HEK293 (cell line): ENCODE measurements around the gene CASK.

Source experiments
- CTCF ChIA-PET: fragments of 350-600 bp; formaldehyde crosslinking; extraction: SDS; loops from one replicate; lab custom pipeline; 2021; ENCODE audit warnings: antibody characterized with exemption; lab: Yijun Ruan, JAX
- POLR2A ChIA-PET: fragments of 300-600 bp; formaldehyde crosslinking; extraction: SDS; loops from one replicate; lab custom pipeline; 2020; ENCODE audit warnings: antibody characterized with exemption, inconsistent platforms; lab: Yijun Ruan, JAX
- H3K27ac ChIP-seq: fragments of 200-500 bp; sonication (Bioruptor generic); 2 replicates; pipeline ENCODE4 v1.5.1; 2014; ENCODE audit warnings: low read depth, low read length, control low read depth, inconsistent platforms; ENCODE audit errors: extremely low read depth
- H3K36me3 ChIP-seq, 2 experiments: fragments of 200-500 bp in 1 of 2; sonication (Bioruptor generic) in 1 of 2; 1 replicate in 1 of 2; 2 replicates in 1 of 2; pipeline ENCODE4 v1.5.1; 2014 to 2017; ENCODE audit warnings: inconsistent platforms in 2 of 2, low read length in 2 of 2; ENCODE audit not compliant: control insufficient read depth in 2 of 2, insufficient read depth in 1 of 2
- H3K4me1 ChIP-seq: fragments of 200-500 bp; sonication (Bioruptor generic); 2 replicates; pipeline ENCODE4 v1.5.1; 2014; ENCODE audit warnings: mild to moderate bottlenecking, low read length, inconsistent platforms; ENCODE audit not compliant: control insufficient read depth, insufficient read depth
- H3K4me3 ChIP-seq: 2 replicates; pipeline ENCODE4 v1.5.1; 2011; ENCODE audit warnings: low read depth, mild to moderate bottlenecking, control low read depth, low read length, moderate library complexity
- H3K9me3 ChIP-seq: fragments of 200-500 bp; sonication (Bioruptor generic); 2 replicates; pipeline ENCODE4 v1.5.1; 2014; ENCODE audit warnings: low read depth, low read length, inconsistent platforms; ENCODE audit not compliant: control insufficient read depth, insufficient read depth
- EGR2 ChIP-seq: fragments of 450-650 bp; formaldehyde crosslinking; IDR thresholded peaks from 2 replicates; pipeline ENCODE4 v1.5.1; 2016; ENCODE audit warnings: low read depth, missing biosample characterization, missing genetic modification characterization
- GFI1B ChIP-seq: fragments of 450-650 bp; formaldehyde crosslinking; IDR thresholded peaks from 2 replicates; pipeline ENCODE4 v1.5.1; 2016; ENCODE audit warnings: missing biosample characterization, missing genetic modification characterization
- KLF1 ChIP-seq: fragments of 450-650 bp; formaldehyde crosslinking; IDR thresholded peaks from 2 replicates; pipeline ENCODE4 v1.5.1; 2016; ENCODE audit warnings: missing biosample characterization, missing genetic modification characterization
- SP3 ChIP-seq: fragments of 450-650 bp; formaldehyde crosslinking; IDR thresholded peaks from 2 replicates; pipeline ENCODE4 v1.5.1; 2016; ENCODE audit warnings: missing biosample characterization, missing genetic modification characterization
- WT1 ChIP-seq: fragments of 450-650 bp; formaldehyde crosslinking; IDR thresholded peaks from 2 replicates; pipeline ENCODE4 v1.5.1; 2016; ENCODE audit warnings: missing biosample characterization, missing genetic modification characterization
- YY2 ChIP-seq: fragments of 450-650 bp; formaldehyde crosslinking; IDR thresholded peaks from 2 replicates; pipeline ENCODE4 v1.5.1; 2016; ENCODE audit warnings: missing biosample characterization, missing genetic modification characterization
- ZBTB21 ChIP-seq: fragments of 450-650 bp; formaldehyde crosslinking; IDR thresholded peaks from 2 replicates; pipeline ENCODE4 v1.5.1; 2017; ENCODE audit warnings: missing biosample characterization, missing genetic modification characterization
- ZFHX2 ChIP-seq: fragments of 450-650 bp; formaldehyde crosslinking; conservative IDR thresholded peaks from 2 replicates; pipeline ENCODE4 v1.5.1; 2016; ENCODE audit warnings: missing biosample characterization, missing genetic modification characterization
- ZIC2 ChIP-seq: fragments of 450-650 bp; formaldehyde crosslinking; IDR thresholded peaks from 2 replicates; pipeline ENCODE4 v1.5.1; 2016; ENCODE audit warnings: missing biosample characterization, missing genetic modification characterization
- ZNF155 ChIP-seq: fragments of 450-650 bp; formaldehyde crosslinking; IDR thresholded peaks from 2 replicates; pipeline ENCODE4 v1.5.1; 2016; ENCODE audit warnings: missing biosample characterization, missing genetic modification characterization
- ZNF292 ChIP-seq: fragments of 450-650 bp; formaldehyde crosslinking; IDR thresholded peaks from 2 replicates; pipeline ENCODE4 v1.5.1; 2016; ENCODE audit warnings: low read depth, missing biosample characterization, missing genetic modification characterization, borderline replicate concordance
- ZNF335 ChIP-seq: fragments of 450-650 bp; formaldehyde crosslinking; conservative IDR thresholded peaks from 2 replicates; pipeline ENCODE4 v1.5.1; 2016; ENCODE audit warnings: missing biosample characterization, missing genetic modification characterization
- ZNF350 ChIP-seq: fragments of 450-650 bp; formaldehyde crosslinking; IDR thresholded peaks from 2 replicates; pipeline ENCODE4 v1.5.0; 2017; ENCODE audit warnings: missing biosample characterization, mild to moderate bottlenecking, missing genetic modification characterization
- ZNF404 ChIP-seq: fragments of 450-650 bp; formaldehyde crosslinking; IDR thresholded peaks from 2 replicates; pipeline ENCODE4 v1.5.1; 2017; ENCODE audit warnings: missing biosample characterization, missing genetic modification characterization
- ZNF510 ChIP-seq: fragments of 450-650 bp; formaldehyde crosslinking; IDR thresholded peaks from 2 replicates; pipeline ENCODE4 v1.5.1; 2018; ENCODE audit warnings: mild to moderate bottlenecking, missing genetic modification characterization, missing biosample characterization; ENCODE audit not compliant: insufficient replicate concordance
- ZNF549 ChIP-seq: fragments of 450-650 bp; IDR thresholded peaks from 2 replicates; pipeline ENCODE4 v1.5.1; 2018; ENCODE audit warnings: missing biosample characterization, missing genetic modification characterization, mild to moderate bottlenecking, inconsistent platforms, moderate library complexity
- ZNF558 ChIP-seq: fragments of 450-650 bp; formaldehyde crosslinking; IDR thresholded peaks from 2 replicates; pipeline ENCODE4 v1.5.1; 2016; ENCODE audit warnings: missing biosample characterization, missing genetic modification characterization
- ZNF600 ChIP-seq: fragments of 450-650 bp; formaldehyde crosslinking; IDR thresholded peaks from 2 replicates; pipeline ENCODE4 v1.5.1; 2016; ENCODE audit warnings: missing biosample characterization, missing genetic modification characterization
- ZNF624 ChIP-seq: fragments of 450-650 bp; formaldehyde crosslinking; IDR thresholded peaks from 2 replicates; pipeline ENCODE4 v1.5.1; 2017; ENCODE audit warnings: missing biosample characterization, missing genetic modification characterization
- ZNF660 ChIP-seq: fragments of 450-650 bp; IDR thresholded peaks from 2 replicates; pipeline ENCODE4 v1.5.1; 2018; ENCODE audit warnings: missing biosample characterization, mild to moderate bottlenecking, missing genetic modification characterization
- ZNF830 ChIP-seq: fragments of 450-650 bp; IDR thresholded peaks from 2 replicates; pipeline ENCODE4 v1.5.0; 2018; ENCODE audit warnings: missing biosample characterization, missing genetic modification characterization, low read depth, mild to moderate bottlenecking, moderate library complexity
- TF ChIP-seq, protein P1 (sequence below): fragments of 450-650 bp; formaldehyde crosslinking; IDR thresholded peaks from 2 replicates; pipeline ENCODE4 v1.5.1; 2016; ENCODE audit warnings: missing biosample characterization, missing genetic modification characterization
- TF ChIP-seq, protein P2 (sequence below): fragments of 450-650 bp; formaldehyde crosslinking; IDR thresholded peaks from 2 replicates; pipeline ENCODE4 v1.5.1; 2016; ENCODE audit warnings: missing biosample characterization, missing genetic modification characterization
- TF ChIP-seq, protein P3 (sequence below): fragments of 450-650 bp; formaldehyde crosslinking; IDR thresholded peaks from 2 replicates; pipeline ENCODE4 v1.5.1; 2016; ENCODE audit warnings: missing biosample characterization, missing genetic modification characterization
- TF ChIP-seq, protein P4 (sequence below): fragments of 450-650 bp; IDR thresholded peaks from 2 replicates; pipeline ENCODE4 v1.5.1; 2018; ENCODE audit warnings: missing biosample characterization, missing genetic modification characterization

The CASK gene

DNA sequence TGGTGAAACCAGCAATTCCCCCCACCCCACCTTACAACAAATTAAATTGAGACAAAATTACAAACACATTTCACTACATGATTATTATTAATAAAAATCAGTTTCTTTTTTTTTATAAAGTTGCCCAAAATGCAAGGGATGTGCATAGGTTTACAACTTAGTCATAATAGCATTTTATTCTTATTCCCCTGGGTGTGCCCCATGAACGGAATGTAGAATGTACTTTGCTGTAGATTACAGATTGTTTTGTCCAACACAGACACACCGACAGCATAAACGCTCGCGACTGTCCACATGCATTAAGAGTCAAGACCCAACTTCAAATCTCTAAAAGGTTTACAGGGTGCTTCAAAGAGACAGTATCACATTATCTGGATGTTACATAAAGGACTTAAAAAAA lies 403.9 kb downstream of the CASK start:
- no peaks in the 10 kb centered on the region for H3K4me1 ChIP-seq
- H3K36me3 ChIP-seq: peaks cover 0 to 20% of the 10 kb centered on the region in 2 experiments; a peak in 1 of 3 replicates
- TF ChIP-seq ZNF155 (tag by site-specific recombination) (no peak), WT1 (tag by site-specific recombination) (no peak), ZNF510 (tag by site-specific recombination) (no peak), ZNF549 (tag by site-specific recombination) (no peak)
- CTCF ChIA-PET: interaction anchor here (0.6 to 1.2 kb wide), 2 partner anchors 12 to 233 kb away, joined by 4 to 5 read pairs; no protein-coding TSS in a partner anchor
- POLR2A ChIA-PET: no interaction called here
- no peaks in the 10 kb centered on the region for H3K9me3 ChIP-seq
- no peak overlapping the region for H3K4me3 ChIP-seq
- no peak overlapping the region for H3K27ac ChIP-seq

DNA sequence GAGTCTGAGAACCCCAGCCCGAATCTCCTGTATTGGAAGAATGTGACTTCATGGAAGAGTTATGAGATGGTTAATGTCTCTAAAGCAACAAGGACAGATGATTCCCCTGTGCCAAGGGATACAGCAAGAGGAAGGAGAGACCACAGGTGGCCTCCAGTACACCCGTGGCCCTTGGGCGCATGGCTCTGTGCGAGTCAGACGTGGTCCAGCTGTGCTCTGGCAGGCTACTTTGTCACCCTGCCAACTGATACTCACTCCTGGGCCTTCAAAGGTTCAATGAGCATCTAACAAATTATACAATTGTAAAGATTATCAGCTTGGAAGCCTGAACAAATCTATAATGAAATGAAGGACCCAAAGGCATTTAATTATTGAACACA lies 404.5 kb downstream of the CASK start:
- ChIA-PET POLR2A (no interaction called here), CTCF (interaction anchor here (0.6 to 1.2 kb wide), 2 partner anchors 11 to 232 kb away, joined by 4 to 5 read pairs; no protein-coding TSS in a partner anchor)
- Histone ChIP-seq H3K4me3 (no peak overlapping the region), H3K27ac (no peak overlapping the region), H3K36me3 (peaks cover 0 to 19% of the 10 kb centered on the region in 2 experiments; a peak in 1 of 3 replicates), H3K4me1 (no peaks in the 10 kb centered on the region), H3K9me3 (no peaks in the 10 kb centered on the region)
- TF ChIP-seq ZNF600 (tag by site-specific recombination) (no peak), SP3 (tag by site-specific recombination) (no peak), ZIC2 (tag by site-specific recombination) (0 out of 2 replicates have a peak, but pooled peaks have one; percentile 23)
- TF ChIP-seq, protein P1, sequence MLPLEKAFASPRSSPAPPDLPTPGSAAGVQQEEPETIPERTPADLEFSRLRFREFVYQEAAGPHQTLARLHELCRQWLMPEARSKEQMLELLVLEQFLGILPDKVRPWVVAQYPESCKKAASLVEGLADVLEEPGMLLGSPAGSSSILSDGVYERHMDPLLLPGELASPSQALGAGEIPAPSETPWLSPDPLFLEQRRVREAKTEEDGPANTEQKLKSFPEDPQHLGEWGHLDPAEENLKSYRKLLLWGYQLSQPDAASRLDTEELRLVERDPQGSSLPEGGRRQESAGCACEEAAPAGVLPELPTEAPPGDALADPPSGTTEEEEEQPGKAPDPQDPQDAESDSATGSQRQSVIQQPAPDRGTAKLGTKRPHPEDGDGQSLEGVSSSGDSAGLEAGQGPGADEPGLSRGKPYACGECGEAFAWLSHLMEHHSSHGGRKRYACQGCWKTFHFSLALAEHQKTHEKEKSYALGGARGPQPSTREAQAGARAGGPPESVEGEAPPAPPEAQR (tag by site-specific recombination): no peak

DNA sequence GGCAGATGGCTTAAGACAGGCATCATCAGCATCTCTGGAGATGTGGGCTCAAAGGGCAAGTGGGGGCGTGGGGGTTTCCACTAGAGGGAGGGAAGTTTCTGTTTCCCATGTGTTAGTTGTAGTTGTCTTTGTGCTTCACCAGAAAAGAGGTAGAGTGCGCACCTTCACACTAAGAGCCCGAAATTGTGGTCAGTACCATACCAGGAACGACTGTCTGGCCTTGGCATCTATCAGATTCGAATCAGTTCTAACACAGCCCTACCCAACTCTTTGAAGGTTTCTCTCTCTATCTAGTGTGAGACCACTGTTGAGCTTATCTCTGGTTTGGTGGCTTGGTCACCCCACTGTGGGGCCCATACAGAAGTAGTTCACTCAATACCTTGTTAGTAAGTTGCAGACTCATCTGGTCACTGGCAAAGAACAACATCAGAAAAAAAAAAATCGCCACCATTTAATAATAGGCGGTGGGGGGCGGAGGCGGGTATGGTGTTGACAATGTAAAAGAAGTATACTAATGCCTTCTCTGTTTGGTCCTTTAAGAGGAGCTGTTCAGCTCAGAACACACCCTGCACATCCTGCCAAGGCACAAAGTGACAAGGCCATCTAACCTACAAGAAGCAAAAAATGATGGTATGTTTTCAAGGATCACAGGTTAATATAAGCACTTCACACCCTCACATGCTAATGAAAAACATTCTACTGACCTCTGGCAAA lies 405.1 kb downstream of the CASK start:
- ChIA-PET POLR2A (no interaction called here), CTCF (interaction anchor here (0.6 to 1.2 kb wide), 2 partner anchors 10 to 87 kb away, joined by 4 to 5 read pairs; no protein-coding TSS in a partner anchor)
- Histone ChIP-seq H3K4me3 (no peak overlapping the region), H3K4me1 (no peaks in the 10 kb centered on the region), H3K9me3 (no peaks in the 10 kb centered on the region), H3K27ac (no peak overlapping the region), H3K36me3 (peaks cover 0 to 15% of the 10 kb centered on the region in 2 experiments; a peak in 1 of 3 replicates)
- TF ChIP-seq ZNF660 (tag by site-specific recombination) (no peak), GFI1B (tag by site-specific recombination) (no peak), ZNF624 (no peak), ZNF404 (tag by site-specific recombination) (no peak), KLF1 (tag by site-specific recombination) (no peak), ZNF350 (no peak), YY2 (no peak), ZNF292 (tag by site-specific recombination) (no peak), ZFHX2 (tag by site-specific recombination) (no peak), ZNF335 (tag by site-specific recombination) (no peak), ZNF830 (tag by site-specific recombination) (no peak), ZNF558 (tag by site-specific recombination) (no peak), EGR2 (tag by site-specific recombination) (no peak), ZBTB21 (tag by site-specific recombination) (no peak)
- TF ChIP-seq, protein P2, sequence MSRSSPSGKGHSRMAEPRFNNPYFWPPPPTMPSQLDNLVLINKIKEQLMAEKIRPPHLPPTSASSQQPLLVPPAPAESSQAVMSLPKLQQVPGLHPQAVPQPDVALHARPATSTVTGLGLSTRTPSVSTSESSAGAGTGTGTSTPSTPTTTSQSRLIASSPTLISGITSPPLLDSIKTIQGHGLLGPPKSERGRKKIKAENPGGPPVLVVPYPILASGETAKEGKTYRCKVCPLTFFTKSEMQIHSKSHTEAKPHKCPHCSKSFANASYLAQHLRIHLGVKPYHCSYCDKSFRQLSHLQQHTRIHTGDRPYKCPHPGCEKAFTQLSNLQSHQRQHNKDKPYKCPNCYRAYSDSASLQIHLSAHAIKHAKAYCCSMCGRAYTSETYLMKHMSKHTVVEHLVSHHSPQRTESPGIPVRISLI (tag by site-specific recombination): no peak
- TF ChIP-seq, protein P3, sequence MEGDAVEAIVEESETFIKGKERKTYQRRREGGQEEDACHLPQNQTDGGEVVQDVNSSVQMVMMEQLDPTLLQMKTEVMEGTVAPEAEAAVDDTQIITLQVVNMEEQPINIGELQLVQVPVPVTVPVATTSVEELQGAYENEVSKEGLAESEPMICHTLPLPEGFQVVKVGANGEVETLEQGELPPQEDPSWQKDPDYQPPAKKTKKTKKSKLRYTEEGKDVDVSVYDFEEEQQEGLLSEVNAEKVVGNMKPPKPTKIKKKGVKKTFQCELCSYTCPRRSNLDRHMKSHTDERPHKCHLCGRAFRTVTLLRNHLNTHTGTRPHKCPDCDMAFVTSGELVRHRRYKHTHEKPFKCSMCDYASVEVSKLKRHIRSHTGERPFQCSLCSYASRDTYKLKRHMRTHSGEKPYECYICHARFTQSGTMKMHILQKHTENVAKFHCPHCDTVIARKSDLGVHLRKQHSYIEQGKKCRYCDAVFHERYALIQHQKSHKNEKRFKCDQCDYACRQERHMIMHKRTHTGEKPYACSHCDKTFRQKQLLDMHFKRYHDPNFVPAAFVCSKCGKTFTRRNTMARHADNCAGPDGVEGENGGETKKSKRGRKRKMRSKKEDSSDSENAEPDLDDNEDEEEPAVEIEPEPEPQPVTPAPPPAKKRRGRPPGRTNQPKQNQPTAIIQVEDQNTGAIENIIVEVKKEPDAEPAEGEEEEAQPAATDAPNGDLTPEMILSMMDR (tag by site-specific recombination): no peak
- TF ChIP-seq, protein P4, sequence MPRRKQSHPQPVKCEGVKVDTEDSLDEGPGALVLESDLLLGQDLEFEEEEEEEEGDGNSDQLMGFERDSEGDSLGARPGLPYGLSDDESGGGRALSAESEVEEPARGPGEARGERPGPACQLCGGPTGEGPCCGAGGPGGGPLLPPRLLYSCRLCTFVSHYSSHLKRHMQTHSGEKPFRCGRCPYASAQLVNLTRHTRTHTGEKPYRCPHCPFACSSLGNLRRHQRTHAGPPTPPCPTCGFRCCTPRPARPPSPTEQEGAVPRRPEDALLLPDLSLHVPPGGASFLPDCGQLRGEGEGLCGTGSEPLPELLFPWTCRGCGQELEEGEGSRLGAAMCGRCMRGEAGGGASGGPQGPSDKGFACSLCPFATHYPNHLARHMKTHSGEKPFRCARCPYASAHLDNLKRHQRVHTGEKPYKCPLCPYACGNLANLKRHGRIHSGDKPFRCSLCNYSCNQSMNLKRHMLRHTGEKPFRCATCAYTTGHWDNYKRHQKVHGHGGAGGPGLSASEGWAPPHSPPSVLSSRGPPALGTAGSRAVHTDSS (tag by site-specific recombination): no peak
